CD4-positive, alpha-beta T cell treated with Interleukin-4 for 4 hours (primary cell): ENCODE data around the gene HIBADH.

Experiments
- DNase-seq: peaks from one replicate; pipeline ENCODE4 v3.0.0-alpha.2; 2020

The HIBADH gene

DNA sequence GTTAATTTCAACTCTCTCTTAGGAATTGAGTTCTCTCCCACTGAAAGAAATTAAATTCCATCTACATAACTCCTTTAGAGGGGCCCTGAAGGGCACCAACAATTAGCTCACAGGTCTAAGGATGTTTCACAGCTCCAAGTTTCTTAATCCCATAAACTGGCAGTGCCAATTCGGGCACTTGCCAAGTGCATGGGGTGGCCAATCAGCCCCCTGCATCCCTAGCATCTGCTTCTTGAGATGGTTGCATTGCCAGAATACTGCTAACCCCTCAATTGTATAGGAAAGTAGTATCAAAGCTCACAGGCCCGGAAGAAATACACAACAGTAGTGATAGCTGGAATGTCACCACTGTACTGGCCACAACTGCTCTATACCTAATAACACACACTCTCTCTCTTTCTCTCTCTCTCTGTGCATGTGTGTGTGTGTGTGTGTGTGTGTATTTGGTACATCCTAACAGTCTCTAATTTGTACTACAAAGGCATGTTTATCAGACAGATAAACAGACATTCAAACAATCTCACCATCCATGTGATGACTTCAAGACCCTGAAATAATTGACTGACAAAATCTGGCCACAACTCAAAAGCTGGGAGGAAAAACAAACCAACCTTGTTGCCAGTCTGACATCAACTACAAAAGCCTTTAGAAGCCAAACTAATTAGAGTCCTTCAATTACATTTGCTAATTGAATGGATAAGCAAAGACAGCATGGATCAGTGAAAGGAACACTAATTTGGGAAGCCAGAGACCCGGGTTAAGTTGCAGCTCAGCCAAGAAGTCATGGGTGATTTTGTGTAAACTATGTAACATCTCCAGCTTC is 27.8 kb downstream of the HIBADH start:
- DNase-seq: no peak

GRCh38 chr7:27633062-27633461 is 29.6 kb downstream of the HIBADH start:
- DNase-seq: no peak

- DNase-seq: no peak
These were observed 31.3 kb downstream of the HIBADH start for GRCh38 chr7:27631391-27631790.

DNA sequence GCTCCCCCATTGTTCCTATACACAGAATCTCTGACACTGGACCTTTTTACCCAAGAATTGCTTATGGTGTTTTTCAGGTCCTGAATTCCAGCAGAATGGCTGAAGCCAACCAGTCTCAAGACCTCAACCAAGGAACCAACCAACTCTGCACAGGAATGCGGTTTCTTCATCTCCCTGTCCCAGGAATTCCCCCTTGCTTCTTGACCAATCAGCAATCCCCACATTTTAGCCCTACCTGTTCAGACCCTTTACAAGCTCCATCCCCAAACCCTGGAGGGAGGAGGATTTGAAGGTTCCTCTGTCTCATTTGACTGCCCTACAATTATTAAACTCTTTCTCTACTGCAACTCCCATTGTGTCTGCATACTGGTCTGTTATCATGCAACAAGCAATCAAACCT is 35.5 kb downstream of the HIBADH start:
- DNase-seq: no peak

DNA sequence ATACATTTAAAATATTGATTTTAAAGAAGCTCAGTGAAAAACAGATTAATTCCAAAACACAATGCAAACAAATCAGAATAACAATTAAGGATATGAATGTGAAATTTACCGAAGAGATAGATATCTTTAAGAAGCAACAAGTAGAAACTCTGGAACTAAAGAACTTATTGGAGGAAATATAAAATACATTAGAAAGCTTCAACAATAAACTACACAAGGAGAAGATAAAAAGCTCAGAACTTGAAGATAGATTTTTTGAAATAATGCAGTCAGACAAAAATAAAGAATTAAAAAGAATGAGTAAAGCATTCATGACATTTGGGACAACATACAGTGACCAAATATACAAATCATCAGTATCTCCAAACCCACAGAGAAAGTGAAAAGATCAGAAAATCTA is 43.2 kb downstream of the HIBADH start:
- DNase-seq: no peak

DNA sequence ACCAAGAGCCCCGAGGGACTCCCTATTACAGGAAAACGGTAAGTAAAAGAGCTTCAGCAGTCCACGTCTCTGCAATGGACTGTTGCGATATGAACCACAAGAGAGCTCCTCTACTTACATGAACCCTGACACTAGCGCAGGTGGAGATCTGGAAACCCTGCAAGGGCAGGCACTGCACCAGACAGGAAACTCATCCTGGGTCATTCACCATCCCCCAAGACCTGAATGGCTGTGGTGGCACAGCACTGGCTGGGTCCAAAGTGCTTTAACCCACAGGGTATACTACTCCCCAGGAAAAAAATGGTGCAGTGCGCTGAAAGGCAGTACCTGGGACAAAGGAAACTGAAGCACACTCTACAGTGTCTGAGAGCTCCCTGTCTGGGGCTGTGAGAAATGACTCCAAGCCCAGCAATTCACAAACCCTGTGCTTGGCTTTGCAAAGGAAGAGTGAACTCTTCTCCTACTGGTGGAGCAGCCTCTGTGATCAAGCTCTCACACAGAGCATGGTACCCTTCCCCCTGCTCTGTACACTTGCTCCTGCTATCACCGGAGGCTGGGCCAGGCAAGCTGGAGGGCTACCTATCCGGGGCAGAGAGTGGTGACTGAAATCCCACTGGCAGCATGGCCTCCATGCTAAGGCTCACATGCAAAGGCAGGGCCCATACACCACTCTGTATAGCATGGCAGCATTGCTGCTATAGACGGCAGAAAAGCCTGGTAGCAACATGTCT is 44.9 kb downstream of the HIBADH start:
- no peak for DNase-seq

DNA sequence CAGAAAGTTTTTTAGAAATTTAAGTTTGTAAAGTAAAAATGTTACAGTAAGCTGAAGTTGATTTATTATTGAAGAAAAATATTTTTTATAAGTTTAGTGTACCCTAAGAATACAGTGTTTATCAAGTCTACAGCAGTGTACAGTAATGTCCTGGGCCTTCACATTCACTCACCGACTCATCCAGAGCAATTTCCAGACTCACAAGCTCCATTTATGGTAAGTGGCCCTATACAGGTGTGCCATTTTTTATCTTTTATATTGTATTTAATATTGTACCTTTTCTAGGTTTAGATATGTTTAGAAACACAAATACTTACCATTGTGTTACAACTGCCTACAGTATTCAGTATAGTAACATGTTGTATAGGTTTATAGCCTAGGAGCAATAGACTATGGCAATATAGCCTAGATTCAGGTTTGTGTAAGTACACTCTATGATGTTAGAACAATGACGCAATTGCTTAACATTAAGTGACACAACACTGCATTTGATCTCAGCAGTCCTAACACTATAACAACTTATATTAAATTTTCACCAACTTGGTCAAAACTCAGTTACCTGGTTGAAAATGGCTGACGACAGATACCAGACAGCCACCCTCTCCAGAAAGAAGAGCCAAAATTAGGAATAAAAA is 45.7 kb downstream of the HIBADH start:
- DNase-seq: no peak

DNA sequence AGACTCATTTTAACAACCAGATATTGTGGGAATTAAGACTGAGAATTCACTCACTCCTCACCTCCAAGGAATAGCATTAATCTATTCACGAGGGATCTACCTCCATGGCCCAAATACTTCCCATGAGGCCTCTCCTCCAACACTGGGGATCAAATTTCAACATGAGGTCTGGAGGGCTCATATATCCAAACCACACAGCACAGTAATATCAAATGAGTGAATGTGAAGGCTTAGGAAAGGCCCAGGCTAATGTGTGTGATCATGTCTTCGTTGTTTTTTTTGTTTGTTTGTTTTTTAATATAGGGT is 46.5 kb downstream of the HIBADH start:
- DNase-seq: no peak

GRCh38 chr7:27615420-27616185 is 47.1 kb downstream of the HIBADH start:
- DNase-seq: no peak

GRCh38 chr7:27614095-27614494 is 48.6 kb downstream of the HIBADH start:
- no peak for DNase-seq

- DNase-seq: no peak
These were observed 51.6 kb downstream of the HIBADH start for GRCh38 chr7:27611059-27611458.

GRCh38 chr7:27608776-27609495 is 53.7 kb downstream of the HIBADH start:
- DNase-seq: no peak

GRCh38 chr7:27607210-27607606 is 55.5 kb downstream of the HIBADH start:
- no peak for DNase-seq

DNA sequence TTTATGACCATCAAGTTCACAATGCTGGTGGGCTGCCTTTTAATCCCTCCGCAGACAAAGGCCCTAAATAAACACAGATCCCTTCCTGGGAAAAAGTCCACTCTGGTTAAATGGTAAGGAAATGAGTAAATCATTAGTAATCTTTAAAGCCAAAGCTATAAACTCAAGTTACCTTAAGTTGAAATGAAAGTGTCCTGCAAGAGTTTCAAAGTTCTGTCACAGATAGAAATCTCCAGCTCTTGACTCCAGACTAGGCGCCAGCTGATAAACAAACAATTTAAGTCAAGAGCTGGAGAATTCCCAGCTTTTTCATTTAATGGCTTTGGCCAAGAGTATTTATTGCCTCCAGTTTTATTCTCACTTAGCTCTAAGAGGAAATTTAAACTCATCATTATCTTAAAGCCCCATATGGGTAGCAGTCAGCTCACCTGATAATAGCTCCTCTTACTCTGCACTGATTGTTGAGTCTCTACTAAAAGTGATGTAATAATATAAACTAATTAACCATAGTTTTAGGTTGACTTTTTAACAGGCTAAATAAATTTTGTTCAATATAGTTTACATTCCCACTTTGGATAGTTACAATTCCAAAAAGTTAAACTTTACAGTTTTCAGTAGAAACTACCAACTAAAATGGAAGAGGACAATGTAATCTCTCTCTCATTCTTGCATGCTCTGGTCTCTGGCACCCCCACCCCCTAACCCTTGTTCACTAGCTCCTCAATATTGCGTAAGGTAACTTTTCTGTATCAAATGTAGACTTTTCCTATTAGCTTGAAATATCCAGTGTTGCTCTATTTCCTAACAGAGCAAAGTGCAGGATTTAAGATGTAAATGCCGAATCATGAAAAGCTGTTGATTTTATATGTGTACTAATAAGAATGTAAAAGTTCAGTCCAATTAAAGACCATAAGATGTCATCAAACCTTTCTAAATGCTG is 56.1 kb downstream of the HIBADH start:
- DNase-seq: no peak

GRCh38 chr7:27605689-27606269 is 56.9 kb downstream of the HIBADH start:
- no peak for DNase-seq

GRCh38 chr7:27605283-27605682 is 57.4 kb downstream of the HIBADH start:
- no peak for DNase-seq

DNA sequence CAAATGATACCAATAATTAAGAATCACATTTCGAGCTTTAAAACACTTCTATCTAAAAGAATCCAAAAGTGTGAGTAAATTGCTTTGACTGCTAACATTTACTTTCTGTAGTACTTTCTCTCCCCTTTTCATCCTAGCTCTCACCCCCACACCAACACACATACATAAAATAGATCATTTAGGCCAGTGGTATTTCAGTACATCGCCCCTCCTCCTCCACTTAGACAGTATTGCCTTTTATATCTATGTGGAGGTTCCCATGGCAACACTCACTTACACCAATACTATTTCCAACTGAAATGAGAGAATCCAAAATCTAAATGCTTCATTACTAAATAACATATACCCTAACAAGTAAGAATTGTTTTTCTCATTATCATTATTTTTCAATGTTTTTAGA is 58.9 kb downstream of the HIBADH start:
- DNase-seq: no peak

GRCh38 chr7:27602766-27603165 is 59.9 kb downstream of the HIBADH start:
- no peak for DNase-seq

DNA sequence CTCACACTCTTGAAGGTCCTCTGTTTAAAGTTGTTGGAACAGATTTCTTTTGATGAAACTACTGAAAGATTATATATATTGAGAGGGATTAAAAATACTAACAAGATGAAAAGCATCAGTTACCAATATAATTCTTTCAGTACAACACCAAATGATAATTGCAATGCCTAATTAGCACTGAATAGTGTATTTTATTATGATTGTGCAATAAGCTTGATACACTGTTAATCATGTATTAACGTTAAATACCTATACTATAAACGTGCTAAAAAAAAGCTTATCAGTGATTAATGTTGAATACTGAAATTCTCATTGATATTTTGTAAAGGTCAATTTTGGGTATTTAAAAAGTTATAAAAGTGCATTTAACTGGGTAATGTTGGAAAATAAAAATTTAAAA is 61.5 kb downstream of the HIBADH start:
- DNase-seq: no peak

GRCh38 chr7:27600247-27600646 is 62.4 kb downstream of the HIBADH start:
- DNase-seq: no peak

DNA sequence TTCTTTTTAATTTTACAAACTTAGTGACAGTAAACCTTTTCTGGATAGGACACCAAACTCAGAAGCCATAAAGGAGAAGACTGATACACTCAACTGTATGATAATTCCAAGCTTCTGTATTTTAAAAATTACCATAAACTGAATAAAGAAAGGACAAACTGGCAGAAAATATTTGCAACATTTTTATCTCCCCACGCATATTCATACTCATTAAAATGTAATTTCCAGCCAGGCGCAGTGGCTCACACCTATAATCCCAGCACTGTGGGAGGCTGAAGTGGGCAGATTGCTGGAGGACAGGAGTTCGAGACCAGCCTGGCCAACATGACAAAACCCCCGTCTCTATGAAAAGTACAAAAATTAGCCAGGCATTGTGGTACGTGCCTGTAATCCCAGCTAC is 67.7 kb downstream of the HIBADH start:
- no peak for DNase-seq
